Suprapubic skin (tissue), 4 donors: Measurements from ENCODE around the gene TAGLN3. TPM values are rescaled to one million over a fixed set of nuclear protein-coding genes. Genes with fewer than 3 reads are reported as not detected.
A peak's percentile ranks its signal among the peaks of the same experiment; 100 is the strongest.

Source experiments
- DNase-seq, 2 donors: peaks; one replicate each; pipeline ENCODE4 v3.0.0-alpha.2; 2019; ENCODE audit warnings: low spot score in 2 of 2
- H3K27ac ChIP-seq: fragments of 200-600 bp; sonication (generic); one replicate; pipeline ENCODE4 v1.5.1; 2019
- H3K27me3 ChIP-seq: fragments of 200-600 bp; sonication (generic); one replicate; pipeline ENCODE4 v1.5.1; 2019
- H3K36me3 ChIP-seq: fragments of 200-600 bp; sonication (generic); one replicate; pipeline ENCODE4 v1.5.1; 2019
- H3K4me1 ChIP-seq: fragments of 200-600 bp; sonication (generic); one replicate; pipeline ENCODE4 v1.5.1; 2019
- H3K4me3 ChIP-seq: fragments of 200-600 bp; sonication (generic); one replicate; pipeline ENCODE4 v1.5.1; 2019; ENCODE audit warnings: mild to moderate bottlenecking
- H3K9me3 ChIP-seq: fragments of 200-600 bp; sonication (generic); one replicate; pipeline ENCODE4 v1.5.1; 2019
- EP300 ChIP-seq: sonication (generic); formaldehyde crosslinking; IDR thresholded peaks from one replicate; pipeline ENCODE4 v1.6.1; 2017; ENCODE audit warnings: antibody characterized with exemption
- POLR2A ChIP-seq, 2 donors: fragments of 450-650 bp; IDR thresholded peaks; one replicate each; pipeline ENCODE4 v1.6.1; 2017; ENCODE audit warnings: antibody characterized with exemption in 2 of 2, mild to moderate bottlenecking in 2 of 2, moderate library complexity in 2 of 2
- POLR2AphosphoS5 ChIP-seq, 3 donors: sonication (generic); formaldehyde crosslinking; IDR thresholded peaks; one replicate each; pipeline ENCODE4 v1.6.1; 2017; ENCODE audit warnings: antibody characterized with exemption in 3 of 3
- WGBS: methylation state at CpG from one replicate; pipeline ENCODE4 v1.1.5; 2018; 5-methylcytosine and 5-hydroxymethylcytosine counted together
- total RNA-seq, 4 donors: library from RNA; depleted of rRNA; stranded (reverse); fragments of >200 nt; gene quantifications; one replicate each; pipeline ENCODE4 v1.1.0, GENCODE V29; 2016
- TF ChIP-seq, protein P1 (sequence below), 2 donors: fragments of 200-600 bp in 1 of 2; fragments of 450-650 bp in 1 of 2; sonication (generic) in 1 of 2; IDR thresholded peaks; one replicate each; pipeline ENCODE4 v1.5.1; 2016 to 2019; ENCODE audit warnings: antibody characterized with exemption in 2 of 2, mild to moderate bottlenecking in 1 of 2, moderate library complexity in 1 of 2

Gene TAGLN3
- total RNA-seq, 4 donors from 2014 or later: 0.60 to 0.98 TPM; not detected in 2

DNA sequence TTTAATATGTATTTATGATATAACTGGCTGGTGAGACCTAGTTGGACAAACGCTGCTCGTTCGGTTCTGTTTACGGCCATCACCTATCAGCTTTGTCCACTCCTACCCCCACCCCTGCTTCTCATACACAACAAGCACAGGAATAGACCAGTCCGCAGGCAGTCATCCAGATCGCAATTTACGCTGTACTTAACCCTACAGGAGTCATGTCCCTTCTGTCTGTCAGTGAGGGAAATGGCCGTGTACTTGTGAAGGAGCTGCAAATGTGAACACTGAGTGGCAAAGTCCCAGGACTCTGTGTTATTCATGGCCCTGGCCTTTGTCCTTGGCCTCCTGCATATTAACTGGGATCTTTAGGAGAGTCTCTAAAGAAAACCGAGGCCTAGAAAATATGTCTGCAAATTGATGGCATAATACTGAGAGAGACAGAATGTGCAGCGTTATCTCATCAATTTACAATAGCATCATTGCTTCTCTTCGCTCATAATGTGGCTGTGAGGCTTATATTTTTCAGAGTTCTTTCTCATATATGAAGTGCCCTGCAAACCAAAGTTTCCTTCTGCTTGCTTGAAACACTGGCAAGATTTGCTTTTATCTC is 27.1 kb upstream of the TAGLN3 start:
- H3K36me3 ChIP-seq: no peaks in the 10 kb centered on the region
- H3K4me1 ChIP-seq: peaks cover 7% of the 10 kb centered on the region
- TF ChIP-seq EP300: no peak
- H3K27me3 ChIP-seq: no peaks in the 10 kb centered on the region
- no peaks in the 10 kb centered on the region for H3K9me3 ChIP-seq
- no peak overlapping the region for H3K4me3 ChIP-seq
- WGBS: 88% methylated on average over 11 of the region's 11 CpGs
- DNase-seq: no peak
- no peak overlapping the region for H3K27ac ChIP-seq

DNA sequence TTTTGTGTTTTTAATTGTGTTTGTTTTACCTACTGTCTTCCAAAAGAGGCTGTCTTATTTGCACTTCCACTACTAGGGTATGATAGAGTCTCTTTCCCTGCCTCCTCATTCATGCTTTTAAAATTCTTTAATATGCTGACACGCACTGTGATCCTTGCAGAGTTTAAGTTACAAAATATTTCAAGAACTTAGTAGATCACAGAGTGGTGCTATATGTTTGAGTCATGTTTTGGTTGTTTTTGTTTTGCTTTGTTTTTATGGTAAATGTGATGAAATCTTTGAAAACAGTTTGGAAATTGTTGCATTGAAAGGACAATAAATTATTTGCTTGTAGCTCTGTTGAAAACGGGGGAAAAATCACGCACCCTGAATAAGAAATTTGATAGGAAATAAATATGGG is 25.8 kb upstream of the TAGLN3 start:
- 82% methylated on average over 3 of the region's 3 CpGs for WGBS
- no peaks in the 10 kb centered on the region for H3K36me3 ChIP-seq
- no peaks in the 10 kb centered on the region for H3K27me3 ChIP-seq
- no peak overlapping the region for H3K4me3 ChIP-seq
- H3K27ac ChIP-seq: no peak overlapping the region
- no peaks in the 10 kb centered on the region for H3K9me3 ChIP-seq
- TF ChIP-seq, protein P1, sequence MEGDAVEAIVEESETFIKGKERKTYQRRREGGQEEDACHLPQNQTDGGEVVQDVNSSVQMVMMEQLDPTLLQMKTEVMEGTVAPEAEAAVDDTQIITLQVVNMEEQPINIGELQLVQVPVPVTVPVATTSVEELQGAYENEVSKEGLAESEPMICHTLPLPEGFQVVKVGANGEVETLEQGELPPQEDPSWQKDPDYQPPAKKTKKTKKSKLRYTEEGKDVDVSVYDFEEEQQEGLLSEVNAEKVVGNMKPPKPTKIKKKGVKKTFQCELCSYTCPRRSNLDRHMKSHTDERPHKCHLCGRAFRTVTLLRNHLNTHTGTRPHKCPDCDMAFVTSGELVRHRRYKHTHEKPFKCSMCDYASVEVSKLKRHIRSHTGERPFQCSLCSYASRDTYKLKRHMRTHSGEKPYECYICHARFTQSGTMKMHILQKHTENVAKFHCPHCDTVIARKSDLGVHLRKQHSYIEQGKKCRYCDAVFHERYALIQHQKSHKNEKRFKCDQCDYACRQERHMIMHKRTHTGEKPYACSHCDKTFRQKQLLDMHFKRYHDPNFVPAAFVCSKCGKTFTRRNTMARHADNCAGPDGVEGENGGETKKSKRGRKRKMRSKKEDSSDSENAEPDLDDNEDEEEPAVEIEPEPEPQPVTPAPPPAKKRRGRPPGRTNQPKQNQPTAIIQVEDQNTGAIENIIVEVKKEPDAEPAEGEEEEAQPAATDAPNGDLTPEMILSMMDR (IDR thresholded peaks at IDR 0.05): no peak
- TF ChIP-seq EP300 (no peak), POLR2AphosphoS5 (IDR thresholded peaks at IDR 0.05) (no peak), POLR2A (IDR thresholded peaks at IDR 0.05) (no peak)
- H3K4me1 ChIP-seq: no peaks in the 10 kb centered on the region
- no peak for DNase-seq

DNA sequence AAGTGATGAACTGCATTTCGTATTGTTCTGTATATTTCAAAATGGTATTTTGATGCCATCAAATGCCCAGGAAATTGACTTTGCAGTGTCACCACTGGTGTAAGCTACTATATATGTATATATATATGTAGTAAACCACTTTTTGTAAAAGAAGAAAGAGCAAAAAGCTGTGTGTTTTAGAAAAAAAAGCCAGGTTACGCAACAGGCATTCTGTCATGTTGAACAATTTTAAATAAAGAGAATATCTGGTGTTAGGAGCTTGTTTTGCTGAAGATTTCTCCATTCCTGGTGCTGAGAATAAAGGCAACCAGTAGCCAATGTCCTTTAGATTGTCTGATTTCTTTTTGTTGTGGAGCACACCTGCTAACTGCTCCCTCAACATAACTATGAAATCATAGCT is 23.6 kb upstream of the TAGLN3 start:
- WGBS: 92% methylated on average over 2 of the region's 2 CpGs
- DNase-seq: no peak
- Histone ChIP-seq H3K9me3 (no peaks in the 10 kb centered on the region), H3K27ac (no peak overlapping the region), H3K36me3 (no peaks in the 10 kb centered on the region), H3K4me1 (peaks cover 7% of the 10 kb centered on the region), H3K4me3 (no peak overlapping the region), H3K27me3 (no peaks in the 10 kb centered on the region)
- TF ChIP-seq EP300 (no peak), POLR2A (IDR thresholded peaks at IDR 0.05) (no peak), POLR2AphosphoS5 (IDR thresholded peaks at IDR 0.05) (no peak)
- TF ChIP-seq, protein P1 (IDR thresholded peaks at IDR 0.05): no peak

DNA sequence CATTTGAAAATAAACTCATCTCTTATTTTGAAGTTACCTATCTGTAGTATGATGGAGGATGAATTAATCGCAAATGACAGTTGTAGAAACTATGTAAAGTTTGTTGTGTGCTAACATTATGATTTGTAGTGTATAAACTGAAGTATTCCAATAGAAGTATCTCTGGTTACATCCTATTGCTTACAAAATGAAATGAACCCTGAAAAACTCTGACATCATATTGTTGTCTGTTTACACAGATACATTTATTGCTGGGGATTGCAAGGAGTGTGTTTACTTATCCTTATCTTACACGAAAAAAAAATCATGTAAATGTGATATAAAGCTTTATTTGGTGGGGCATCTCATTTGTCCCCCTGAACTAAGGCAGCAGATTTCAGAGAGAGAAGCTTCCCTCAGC is 22.5 kb upstream of the TAGLN3 start:
- no peak overlapping the region for H3K4me3 ChIP-seq
- no peaks in the 10 kb centered on the region for H3K27me3 ChIP-seq
- H3K27ac ChIP-seq: no peak overlapping the region
- no peaks in the 10 kb centered on the region for H3K36me3 ChIP-seq
- WGBS: 76% methylated on average over 2 of the region's 2 CpGs
- no peak for DNase-seq
- H3K9me3 ChIP-seq: no peaks in the 10 kb centered on the region
- TF ChIP-seq, protein P1 (IDR thresholded peaks at IDR 0.05): no peak
- no peak for TF ChIP-seq POLR2AphosphoS5 (IDR thresholded peaks at IDR 0.05)
- TF ChIP-seq POLR2A (IDR thresholded peaks at IDR 0.05): no peak
- TF ChIP-seq EP300: no peak
- H3K4me1 ChIP-seq: peaks cover 17% of the 10 kb centered on the region

DNA sequence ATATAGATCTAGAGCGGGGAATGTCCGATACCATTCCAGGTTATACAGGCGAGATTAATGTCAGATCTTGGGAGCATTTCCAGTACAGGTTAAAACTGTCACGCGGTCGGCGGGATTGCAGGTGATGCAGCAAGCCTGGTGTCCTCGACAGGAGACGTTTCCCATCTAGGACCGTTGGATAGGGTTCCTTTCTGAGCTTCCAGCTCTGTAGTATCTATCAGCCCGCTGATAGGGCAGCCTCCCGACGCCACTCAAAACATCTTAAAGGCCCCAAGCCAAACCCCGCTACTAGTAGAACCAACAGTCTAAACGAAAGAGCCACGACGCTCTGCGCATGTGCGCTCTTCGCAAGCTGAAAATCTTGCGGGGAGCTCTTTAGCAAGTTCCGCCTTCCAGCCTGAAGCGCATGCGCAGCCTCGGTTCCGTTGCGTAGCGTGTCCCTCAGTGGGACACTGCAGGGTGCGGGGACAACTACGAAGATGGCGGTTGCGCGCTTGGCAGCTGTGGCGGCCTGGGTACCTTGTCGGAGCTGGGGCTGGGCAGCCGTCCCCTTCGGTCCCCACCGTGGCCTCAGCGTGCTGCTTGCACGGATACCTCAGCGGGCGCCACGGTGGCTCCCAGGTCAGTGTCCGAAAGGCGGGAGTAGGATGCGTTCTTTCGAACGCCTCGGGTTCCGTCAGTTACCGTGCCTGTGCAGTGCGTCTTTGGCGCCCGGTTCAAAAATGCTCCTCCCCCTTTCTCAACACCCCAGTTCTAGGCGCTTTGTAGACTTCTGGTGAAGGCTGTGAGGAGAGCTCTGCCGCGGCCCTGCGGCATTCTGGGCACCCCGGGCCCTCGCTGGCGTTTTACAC is 19.9 kb upstream of the TAGLN3 start, which contains the start of gene ABHD10:
ABHD10 (plus strand) TSS at position 444 of the 851 bp plus-strand sequence; CDS start at position 480, 36 bp downstream.
- TF ChIP-seq POLR2AphosphoS5 (IDR thresholded peaks at IDR 0.05): peak in 2 of 3 donors; percentile 75 to 76
- peak; percentile 74 to 77 for TF ChIP-seq POLR2A (IDR thresholded peaks at IDR 0.05)
- TF ChIP-seq EP300: no peak
- WGBS: 8% methylated on average over 26 of the region's 61 CpGs
- Histone ChIP-seq H3K36me3 (no peaks in the 10 kb centered on the region), H3K4me3 (peak within 1 kb of the TSS; percentile 87), H3K27ac (peak within 1 kb of the TSS; percentile 87), H3K9me3 (no peaks in the 10 kb centered on the region), H3K4me1 (peaks cover 24% of the 10 kb centered on the region), H3K27me3 (no peaks in the 10 kb centered on the region)
- DNase-seq: peak; percentile 96 to 97

DNA sequence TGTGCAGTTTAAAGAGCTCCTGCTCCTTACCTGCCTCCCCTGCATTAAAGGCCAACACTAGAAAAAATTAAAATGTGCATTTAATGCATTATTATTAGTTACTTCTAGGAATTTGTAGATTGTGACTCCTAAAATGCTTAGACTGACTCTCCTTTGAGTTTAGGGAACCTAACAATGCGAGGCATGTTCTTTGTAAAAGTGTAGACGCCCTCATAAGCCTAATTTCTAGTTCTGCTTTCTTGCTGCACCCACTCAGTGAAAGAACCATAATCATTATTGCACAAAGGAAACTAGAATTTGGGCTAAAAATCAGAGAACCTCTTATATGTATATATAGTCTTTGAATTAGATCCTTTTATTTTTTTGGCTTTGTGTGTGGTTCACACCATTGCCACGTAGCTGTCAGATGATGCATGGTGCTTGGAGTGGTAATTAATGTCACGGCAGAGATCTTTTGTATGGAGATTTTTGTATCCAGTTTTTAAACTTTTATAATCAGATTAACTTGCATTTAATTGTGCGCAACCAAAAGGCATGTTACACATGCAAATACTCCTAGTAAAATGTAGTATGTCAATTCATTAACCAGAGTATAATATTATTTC is 19.2 kb upstream of the TAGLN3 start:
- peak overlapping the region; percentile 87 for H3K27ac ChIP-seq
- TF ChIP-seq EP300 (no peak), POLR2A (IDR thresholded peaks at IDR 0.05) (no peak), POLR2AphosphoS5 (IDR thresholded peaks at IDR 0.05) (no peak)
- TF ChIP-seq, protein P1 (IDR thresholded peaks at IDR 0.05): no peak
- peak overlapping the region; percentile 87 for H3K4me3 ChIP-seq
- no peaks in the 10 kb centered on the region for H3K27me3 ChIP-seq
- no peak for DNase-seq
- no peaks in the 10 kb centered on the region for H3K9me3 ChIP-seq
- H3K4me1 ChIP-seq: peaks cover 24% of the 10 kb centered on the region
- no peaks in the 10 kb centered on the region for H3K36me3 ChIP-seq
- 13% methylated on average over 5 of the region's 5 CpGs for WGBS
